HG03460 (cell line): ENCODE measurements around the gene CCP110.

Experiments
- ATAC-seq: cut with Tn5 transposase; IDR thresholded peaks from one replicate; pipeline ENCODE4 v1.9.1; 2021; ENCODE audit not compliant: unreplicated experiment

The CCP110 gene

DNA sequence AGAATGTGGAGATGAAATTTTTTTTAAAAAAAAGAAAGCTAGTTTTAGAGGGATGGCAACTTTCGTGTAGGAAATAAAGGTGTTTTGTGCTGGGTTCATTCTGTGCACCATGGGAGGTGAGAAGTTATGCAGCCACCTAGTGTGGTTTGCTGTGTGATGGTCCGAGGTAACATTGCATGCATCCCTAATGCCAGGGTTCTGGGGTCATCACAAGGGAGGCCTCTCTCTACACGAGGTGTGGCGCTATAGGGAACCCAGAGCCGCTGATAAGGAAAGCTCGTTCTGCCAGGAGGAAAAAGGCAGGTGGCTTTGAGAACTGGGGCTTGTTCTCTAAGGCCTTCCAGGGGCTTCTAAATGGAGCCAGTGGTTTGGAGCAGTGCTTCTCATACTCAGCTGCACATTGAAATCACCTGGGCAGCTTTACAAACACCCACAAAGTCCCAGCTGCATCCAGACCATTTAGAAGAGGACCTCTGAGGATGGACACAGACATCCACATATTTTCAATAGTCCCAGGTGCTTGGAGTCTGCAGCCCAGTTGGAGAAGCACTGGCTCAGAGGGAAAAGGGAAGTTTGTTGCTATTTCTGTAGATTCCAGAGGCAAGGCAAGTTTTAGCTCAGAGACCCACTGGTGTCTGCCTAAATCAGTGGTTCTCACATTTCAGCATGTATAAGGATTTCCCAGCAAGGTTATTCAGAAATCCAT is 75.2 kb downstream of the CCP110 start:
- no peak for ATAC-seq

- ATAC-seq, result no peak
Measured at GRCh38 chr16:19599968-19600716, 76.4 kb downstream of the CCP110 start.

DNA sequence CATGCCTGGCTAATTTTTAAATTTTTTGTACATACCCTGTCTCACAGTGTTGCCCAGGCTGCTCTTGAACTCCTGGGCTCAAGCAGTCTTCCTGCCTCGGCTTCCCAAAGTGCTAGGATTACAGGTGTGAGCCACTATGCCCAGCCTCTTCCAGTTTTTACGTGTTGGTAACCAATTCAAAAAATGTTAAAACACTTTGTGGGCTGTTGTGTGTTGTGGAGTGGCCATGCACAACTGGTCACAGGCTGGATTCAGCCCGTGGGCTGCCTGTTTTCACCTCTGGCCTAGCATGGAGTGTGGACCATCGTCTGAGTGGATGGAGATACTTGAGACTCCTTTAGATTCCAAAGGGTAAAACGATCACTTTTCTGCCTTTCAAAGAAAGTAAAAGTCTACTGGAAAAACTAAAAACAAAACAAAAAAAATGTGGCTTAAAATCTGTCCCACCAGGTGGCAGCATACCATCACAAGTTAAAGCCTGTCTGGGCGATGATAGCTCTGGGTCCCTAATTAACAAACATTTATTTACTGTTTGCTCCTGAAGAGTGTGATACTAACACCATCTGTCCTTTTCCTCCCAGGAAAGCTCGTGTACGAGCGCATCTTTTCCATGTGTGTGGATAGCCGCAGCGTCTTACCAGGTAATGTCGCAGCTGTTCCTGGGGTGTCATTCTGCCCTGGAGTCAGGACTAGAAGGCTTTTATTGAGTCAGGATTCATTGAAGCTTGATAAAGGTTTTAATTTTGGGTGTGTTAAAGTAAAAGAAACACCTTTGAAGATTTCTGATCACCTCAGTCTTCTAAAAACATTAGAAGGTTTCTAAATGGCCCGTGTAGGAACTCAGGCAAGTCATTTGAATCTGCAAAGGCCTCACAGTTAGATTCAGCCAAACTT is 77.6 kb downstream of the CCP110 start:
- ATAC-seq, result no peak
